Esophagus squamous epithelium (tissue), 5 donors: Measurements from ENCODE around the gene POGLUT2. TPM values are rescaled to one million over a fixed set of nuclear protein-coding genes. Genes with fewer than 3 reads are reported as not detected.

ENCODE experiments used
- DNase-seq: peaks from one replicate; lab custom pipeline; 2025; lab: John Stamatoyannopoulos, UW
- H3K27ac ChIP-seq, 4 donors: fragments of 200-600 bp; sonication (generic); one replicate each; pipeline ENCODE4 v1.5.1; 2016 to 2019; ENCODE audit warnings: mild to moderate bottlenecking in 1 of 4
- H3K27me3 ChIP-seq, 4 donors: fragments of 200-600 bp; sonication (generic); 1 replicate in 3 of 4; 2 replicates in 1 of 4; pipeline versions ENCODE4 v1.5.1 to v1.6.0; 2017 to 2021; ENCODE audit warnings: antibody characterized with exemption in 1 of 4
- H3K36me3 ChIP-seq, 3 donors: fragments of 200-600 bp; sonication (generic); one replicate each; pipeline ENCODE4 v1.5.1; 2016 to 2019
- H3K4me1 ChIP-seq, 3 donors: fragments of 200-600 bp; sonication (generic); one replicate each; pipeline ENCODE4 v1.5.1; 2017 to 2019
- H3K4me3 ChIP-seq, 4 donors: fragments of 200-600 bp; sonication (generic); 1 replicate in 3 of 4; 2 replicates in 1 of 4; pipeline ENCODE4 v1.5.1; 2016 to 2019; ENCODE audit warnings: mild to moderate bottlenecking in 2 of 4, moderate library complexity in 1 of 4
- H3K9me3 ChIP-seq, 3 donors: fragments of 200-600 bp; sonication (generic); one replicate each; pipeline ENCODE4 v1.5.1; 2016 to 2019
- CTCF ChIP-seq, 6 experiments: fragments of 450-650 bp in 4 of 6; fragments of 200-600 bp in 2 of 6; sonication (generic) in 2 of 6; IDR thresholded peaks; one replicate each; pipeline ENCODE4 v1.5.1; 2016 to 2019; ENCODE audit warnings: antibody characterized with exemption in 6 of 6, mild to moderate bottlenecking in 4 of 6, moderate library complexity in 4 of 6
- POLR2A ChIP-seq, 4 donors: fragments of 450-650 bp; IDR thresholded peaks; one replicate each; pipeline ENCODE4 v1.6.1; 2017; ENCODE audit warnings: antibody characterized with exemption in 4 of 4, mild to moderate bottlenecking in 4 of 4, moderate library complexity in 3 of 4
- WGBS, 2 donors: methylation state at CpG; one replicate each; pipeline ENCODE4 v1.1.5; 2018; 5-methylcytosine and 5-hydroxymethylcytosine counted together
- intact Hi-C: fragments of 100-400 bp; cut with DNase I; formaldehyde crosslinking; loops from one replicate; pipeline ENCODE4 v1.15.0; 2022
- total RNA-seq, 4 donors: library from RNA; depleted of rRNA; stranded (reverse); fragments of >200 nt; gene quantifications; one replicate each; pipeline ENCODE4 v1.1.0, GENCODE V29; 2016
- donor health status: DM: yes; HTN: yes; CAD: no.

The POGLUT2 gene
- total RNA-seq = 1 to 10 TPM in 2 of 4 donors, under 1 TPM in 2; 0.50 to 3.2 (median 1.8) TPM

GRCh38 chr13:102798581-102799425 lies at the start of gene POGLUT2, which contains the start of gene BIVM:
Gene POGLUT2, minus strand, starts transcription at chr13:102798976. Its CDS starts 306 bp downstream, at chr13:102798670.
Gene BIVM, plus strand, starts transcription at chr13:102799119. Its CDS starts 8,149 bp downstream, at chr13:102807268.
- peak within 1 kb of the TSS; percentile 63 to 86 (median 65) for H3K4me3 ChIP-seq
- H3K9me3 ChIP-seq = no peaks in the 10 kb centered on the region
- no peaks in the 10 kb centered on the region for H3K27me3 ChIP-seq
- H3K36me3 ChIP-seq = no peaks in the 10 kb centered on the region
- DNase-seq = peak; percentile 18
- intact Hi-C loops = no loop called here
- TF ChIP-seq CTCF (IDR thresholded peaks at IDR 0.05) (peak in 1 of 6 experiments; percentile 15), POLR2A (IDR thresholded peaks at IDR 0.05) (peak in 1 of 4 donors; percentile 20)
- peak within 1 kb of the TSS; percentile 80 to 91 (median 87) for H3K27ac ChIP-seq
- WGBS, 2 donors = 1% methylated on average over 20 to 31 of the region's 72 CpGs
- H3K4me1 ChIP-seq = peaks cover 5 to 36% (median 10%) of the 10 kb centered on the region in 3 donors

- Histone ChIP-seq H3K27ac (peak overlapping the region; percentile 16 to 99 (median 95)), H3K4me3 (peak overlapping the region; percentile 88 to 99 (median 92)), H3K36me3 (peaks cover 0 to 2% (median 0%) of the 10 kb centered on the region in 3 donors), H3K27me3 (no peaks in the 10 kb centered on the region), H3K4me1 (peaks cover 10 to 41% (median 10%) of the 10 kb centered on the region in 3 donors), H3K9me3 (no peaks in the 10 kb centered on the region)
- DNase-seq = no peak
- TF ChIP-seq POLR2A (IDR thresholded peaks at IDR 0.05) (no peak), CTCF (IDR thresholded peaks at IDR 0.05) (peak; percentile 41 to 75 (median 70))
- intact Hi-C loops = loop anchor here (5.0 to 10.0 kb wide), 2 partner anchors 123 to 265 kb away; no protein-coding TSS in a partner anchor
- WGBS, 2 donors = 15 to 17% methylated on average over 12 of the region's 12 CpGs
Observed at GRCh38 chr13:102847272-102848234, 48.8 kb upstream of the POGLUT2 start.

- H3K9me3 ChIP-seq = no peaks in the 10 kb centered on the region
- no peak for DNase-seq
- no peak for TF ChIP-seq POLR2A (IDR thresholded peaks at IDR 0.05)
- peak in 2 of 6 experiments; percentile 21 for TF ChIP-seq CTCF (IDR thresholded peaks at IDR 0.05)
- WGBS, 2 donors = 0% methylated on average over 23 to 24 of the region's 31 CpGs
- H3K4me3 ChIP-seq = peak overlapping the region; percentile 88 to 99 (median 92)
- H3K4me1 ChIP-seq = peaks cover 10 to 41% (median 10%) of the 10 kb centered on the region in 3 donors
- H3K27me3 ChIP-seq = no peaks in the 10 kb centered on the region
- H3K27ac ChIP-seq = peak overlapping the region; percentile 93 to 99 (median 96)
- no peaks in the 10 kb centered on the region for H3K36me3 ChIP-seq
- intact Hi-C loops = loop anchor here (5.0 to 10.0 kb wide), 2 partner anchors 122 to 264 kb away; no protein-coding TSS in a partner anchor
Observed at GRCh38 chr13:102846261-102847015, 47.7 kb upstream of the POGLUT2 start.

GRCh38 chr13:102845630-102846260 lies 47.0 kb upstream of the POGLUT2 start, which contains the start of gene ERCC5:
Gene ERCC5, plus strand, starts transcription at chr13:102846032. Its CDS starts 235 bp downstream, at chr13:102846267.
- peak within 1 kb of the TSS; percentile 88 to 99 (median 92) for H3K4me3 ChIP-seq
- H3K4me1 ChIP-seq = peaks cover 10 to 41% (median 10%) of the 10 kb centered on the region in 3 donors
- WGBS, 2 donors = 0% methylated on average over 4 to 33 of the region's 49 CpGs
- H3K27ac ChIP-seq = peak within 1 kb of the TSS; percentile 93 to 99 (median 96)
- peaks cover 0 to 6% (median 0%) of the 10 kb centered on the region in 3 donors for H3K36me3 ChIP-seq
- peak; percentile 66 for DNase-seq
- intact Hi-C loops = loop anchor here (5.0 to 10.0 kb wide), 2 partner anchors 121 to 263 kb away; no protein-coding TSS in a partner anchor
- TF ChIP-seq CTCF (IDR thresholded peaks at IDR 0.05) (peak in 4 of 6 experiments; percentile 9 to 37 (median 16)), POLR2A (IDR thresholded peaks at IDR 0.05) (peak in 3 of 4 donors; percentile 45 to 87 (median 77))
- H3K27me3 ChIP-seq = no peaks in the 10 kb centered on the region
- H3K9me3 ChIP-seq = no peaks in the 10 kb centered on the region
